ENCODE results near the gene ARF1.

DNA sequence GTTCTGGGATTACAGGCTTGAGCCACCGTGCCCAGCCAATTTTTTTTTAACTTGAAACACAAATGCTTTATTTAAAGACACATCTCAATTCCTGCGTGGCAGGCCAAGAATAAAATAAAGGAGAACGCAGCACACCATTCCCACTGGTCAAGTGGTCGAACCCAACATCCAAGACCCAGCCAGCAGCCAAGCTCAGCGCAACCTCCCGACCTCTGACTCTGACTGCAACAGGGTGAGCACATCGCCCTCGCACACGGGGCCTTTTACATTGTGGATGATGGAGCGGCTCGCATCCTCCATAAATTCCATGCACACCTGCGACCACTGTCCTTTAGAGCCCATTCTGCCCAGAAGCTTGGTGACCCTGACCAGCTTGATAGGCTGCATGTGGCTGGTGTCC is 52.1 kb downstream of the ARF1 start:
- TF ChIP-seq, protein P1, sequence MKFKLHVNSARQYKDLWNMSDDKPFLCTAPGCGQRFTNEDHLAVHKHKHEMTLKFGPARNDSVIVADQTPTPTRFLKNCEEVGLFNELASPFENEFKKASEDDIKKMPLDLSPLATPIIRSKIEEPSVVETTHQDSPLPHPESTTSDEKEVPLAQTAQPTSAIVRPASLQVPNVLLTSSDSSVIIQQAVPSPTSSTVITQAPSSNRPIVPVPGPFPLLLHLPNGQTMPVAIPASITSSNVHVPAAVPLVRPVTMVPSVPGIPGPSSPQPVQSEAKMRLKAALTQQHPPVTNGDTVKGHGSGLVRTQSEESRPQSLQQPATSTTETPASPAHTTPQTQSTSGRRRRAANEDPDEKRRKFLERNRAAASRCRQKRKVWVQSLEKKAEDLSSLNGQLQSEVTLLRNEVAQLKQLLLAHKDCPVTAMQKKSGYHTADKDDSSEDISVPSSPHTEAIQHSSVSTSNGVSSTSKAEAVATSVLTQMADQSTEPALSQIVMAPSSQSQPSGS (CRISPR knock-in tag; IDR thresholded peaks at IDR 0.05; ENCODE audit: borderline replicate concordance, low read depth): no peak
- TF ChIP-seq ZNF671 (CRISPR knock-in tag; IDR thresholded peaks at IDR 0.05): no peak

All from WTC11 (cell line).